H1 (cell line): ENCODE data around the gene RTF2. TPM values are rescaled to one million over a fixed set of nuclear protein-coding genes. Genes with fewer than 3 reads are reported as not detected.

ENCODE experiments used
- ASH2L ChIP-seq: fragments of 200-600, 300-600 bp; sonication (generic); IDR thresholded peaks from one replicate; pipeline ENCODE4 v1.7.1; 2017; ENCODE audit warnings: low read length
- CBX8 ChIP-seq: fragments of 300-800, 300-1000 bp; sonication (generic); IDR thresholded peaks from 2 replicates; pipeline ENCODE4 v1.7.1; 2016; ENCODE audit warnings: low read depth, low read length, borderline replicate concordance
- GABPA ChIP-seq: IDR thresholded peaks from 2 replicates; pipeline ENCODE4 v1.6.1; 2011; ENCODE audit warnings: mild to moderate bottlenecking, low read length, moderate library complexity, borderline replicate concordance; ENCODE audit not compliant: insufficient read depth
- GTF2F1 ChIP-seq: IDR thresholded peaks from 2 replicates; pipeline ENCODE4 v1.6.1; 2012; ENCODE audit warnings: low read depth, low read length, improper control_type of control experiment, borderline replicate concordance
- KDM5A ChIP-seq: fragments of 200-600 bp; IDR thresholded peaks from 2 replicates; pipeline ENCODE4 v1.7.1; 2012; ENCODE audit warnings: mild to moderate bottlenecking, low read length, inconsistent platforms, mixed read lengths
- MAFK ChIP-seq: IDR thresholded peaks from 2 replicates; pipeline ENCODE4 v1.6.1; 2012; ENCODE audit warnings: low read depth, mild to moderate bottlenecking, improper control_type of control experiment, low read length
- SAP30 ChIP-seq: fragments of 300-600 bp; sonication (generic); IDR thresholded peaks from 2 replicates; pipeline ENCODE4 v1.7.1; 2012; ENCODE audit warnings: low read length, moderate library complexity, mild to moderate bottlenecking, inconsistent platforms; ENCODE audit not compliant: insufficient read depth, insufficient replicate concordance
- TEAD4 ChIP-seq: IDR thresholded peaks from 2 replicates; pipeline ENCODE4 v1.6.1; 2012; ENCODE audit warnings: low read depth, low read length, inconsistent platforms, mixed read lengths
- polyA plus RNA-seq, 7 experiments: library from polyadenylated mRNA; depleted of rRNA in 3 of 7; stranded (reverse) in 5 of 7; unstranded in 2 of 7; fragments of >200 nt in 5 of 7; fragments of 200-250 nt in 2 of 7; gene quantifications; 1 replicate in 5 of 7; 2 replicates in 1 of 7; 4 replicates in 1 of 7; pipeline versions ENCODE4 v1.2.1 to v1.2.3, GENCODE V29; 2011 to 2013; ENCODE audit warnings: missing spikeins in 2 of 7, mixed read lengths in 2 of 7
- total RNA-seq: library from RNA; stranded (reverse); fragmentation: NEBNext Ultra II Directional; extraction: Animal tissue kit (Norgen Biotek cat#: 25700); gene quantifications from 2 replicates; pipeline ENCODE4 v1.2.1, GENCODE V29; 2021

The RTF2 gene
- total and polyA plus RNA-seq, 2 of the 8 experiments (the other 6 are each of a cell fraction or from before 2014, with no cell fraction given): 33.9 to 51.2 TPM

GRCh38 chr20:56422076-56422823 is 46.2 kb upstream of the RTF2 start (continued):
- TF ChIP-seq GTF2F1: no peak
- TF ChIP-seq TEAD4: no peak
- no peak for TF ChIP-seq CBX8
- TF ChIP-seq GABPA: no peak
- no peak for TF ChIP-seq MAFK
- no peak for TF ChIP-seq KDM5A
- TF ChIP-seq ASH2L: no peak
- no peak for TF ChIP-seq SAP30
